H1 (cell line): ENCODE measurements around the gene SLK.

Source experiments
- CEBPB ChIP-seq: IDR thresholded peaks from 2 replicates; pipeline ENCODE4 v1.6.1; 2012; ENCODE audit warnings: low read depth, low read length
- CTCF ChIP-seq, 3 experiments: IDR thresholded peaks; 1 replicate in 2 of 3; 2 replicates in 1 of 3; pipeline versions ENCODE4 v1.5.1 to v1.6.1; 2011; ENCODE audit warnings: low read length in 3 of 3, mild to moderate bottlenecking in 3 of 3, inconsistent platforms in 2 of 3, low read depth in 1 of 3, moderate library complexity in 1 of 3; ENCODE audit not compliant: insufficient read depth in 1 of 3; ENCODE audit errors: control extremely low read depth in 1 of 3
- EZH2 ChIP-seq: fragments of 200-600 bp; sonication (generic); IDR thresholded peaks from 2 replicates; pipeline ENCODE4 v1.7.1; 2012; ENCODE audit warnings: low read depth, mild to moderate bottlenecking, moderate library complexity, low read length, inconsistent platforms; ENCODE audit not compliant: severe bottlenecking
- POLR2A ChIP-seq, 2 experiments: IDR thresholded peaks; 1 replicate in 1 of 2; 2 replicates in 1 of 2; pipeline ENCODE4 v1.6.1; 2011; ENCODE audit warnings: low read depth in 2 of 2, low read length in 2 of 2, mild to moderate bottlenecking in 2 of 2; ENCODE audit errors: control extremely low read depth in 1 of 2
- POLR2AphosphoS5 ChIP-seq: IDR thresholded peaks from 2 replicates; pipeline ENCODE4 v1.6.1; 2011; ENCODE audit warnings: low read depth, low read length
- RXRA ChIP-seq: IDR thresholded peaks from 2 replicates; pipeline ENCODE4 v1.6.1; 2011; ENCODE audit warnings: low read depth, mild to moderate bottlenecking, low read length, moderate library complexity; ENCODE audit not compliant: insufficient read depth
- SIN3A ChIP-seq, 2 experiments: IDR thresholded peaks in 1 of 2; conservative IDR thresholded peaks in 1 of 2; 2 replicates each; pipeline ENCODE4 v1.6.1; 2011 to 2012; ENCODE audit warnings: low read length in 2 of 2, improper control_type of control experiment in 1 of 2, low read depth in 1 of 2, mild to moderate bottlenecking in 1 of 2
- SP1 ChIP-seq: IDR thresholded peaks from 2 replicates; pipeline ENCODE4 v1.6.1; 2011; ENCODE audit warnings: low read depth, low read length

GRCh38 chr10:104011904-104012303, 45.0 kb downstream of the SLK start:
- TF ChIP-seq RXRA (no peak), POLR2A (IDR thresholded peaks at IDR 0.05; ENCODE audit: control extremely low read depth in 1 of 2, low read depth in 2 of 2, low read length in 2 of 2) (no peak), CTCF (IDR thresholded peaks at IDR 0.05; ENCODE audit: control extremely low read depth in 1 of 3, insufficient read depth in 1 of 3, low read depth in 1 of 3, low read length in 3 of 3) (no peak), SIN3A (conservative IDR thresholded peaks at IDR 0.05 in 1 of 2, IDR thresholded peaks at IDR 0.05 in 1 of 2; ENCODE audit: low read depth in 1 of 2, low read length in 2 of 2) (no peak), EZH2 (no peak), SP1 (no peak), CEBPB (no peak), POLR2AphosphoS5 (no peak)
